ENCODE results near the gene TRPM5. TPM values are rescaled to one million over a fixed set of nuclear protein-coding genes. Genes with fewer than 3 reads are reported as not detected.

Gene TRPM5
- total RNA-seq, 4 donors from 2014 or later = 0.21 TPM; not detected in 3

- no peaks in the 10 kb centered on the region for H3K9me3 ChIP-seq
- no peaks in the 10 kb centered on the region for H3K36me3 ChIP-seq
- H3K4me1 ChIP-seq = no peaks in the 10 kb centered on the region
- no peaks in the 10 kb centered on the region for H3K27me3 ChIP-seq
- TF ChIP-seq CTCF (IDR thresholded peaks at IDR 0.05) (no peak), POLR2A (IDR thresholded peaks at IDR 0.05) (no peak)
- intact Hi-C loops (cut with DNase I; ENCODE audit: low total_unique reads) = no loop called here
- H3K27ac ChIP-seq = no peak overlapping the region
- no peak for DNase-seq
- no peak overlapping the region for H3K4me3 ChIP-seq
Observed at GRCh38 chr11:2451916-2452315, 7.6 kb upstream of the TRPM5 start.

- TF ChIP-seq CTCF (IDR thresholded peaks at IDR 0.05) = no peak
- no peak for TF ChIP-seq POLR2A (IDR thresholded peaks at IDR 0.05)
- Histone ChIP-seq H3K36me3 (no peaks in the 10 kb centered on the region), H3K4me1 (no peaks in the 10 kb centered on the region), H3K27ac (no peak overlapping the region), H3K9me3 (no peaks in the 10 kb centered on the region), H3K4me3 (no peak overlapping the region), H3K27me3 (no peaks in the 10 kb centered on the region)
- DNase-seq = no peak
- intact Hi-C loops (cut with DNase I; ENCODE audit: low total_unique reads) = no loop called here
Observed at GRCh38 chr11:2451336-2451735, 7.0 kb upstream of the TRPM5 start.

- Histone ChIP-seq H3K4me1 (no peaks in the 10 kb centered on the region), H3K4me3 (no peak overlapping the region), H3K27ac (no peak overlapping the region), H3K9me3 (no peaks in the 10 kb centered on the region), H3K27me3 (no peaks in the 10 kb centered on the region), H3K36me3 (no peaks in the 10 kb centered on the region)
- intact Hi-C loops (cut with DNase I; ENCODE audit: low total_unique reads) = no loop called here
- DNase-seq = no peak
- TF ChIP-seq POLR2A (IDR thresholded peaks at IDR 0.05) (no peak), CTCF (IDR thresholded peaks at IDR 0.05) (no peak)
Observed at GRCh38 chr11:2450321-2451041, 6.2 kb upstream of the TRPM5 start.

GRCh38 chr11:2449548-2450320 is 5.4 kb upstream of the TRPM5 start:
- DNase-seq = no peak
- no peak overlapping the region for H3K27ac ChIP-seq
- no peak for TF ChIP-seq CTCF (IDR thresholded peaks at IDR 0.05)
- TF ChIP-seq POLR2A (IDR thresholded peaks at IDR 0.05) = no peak
- no peaks in the 10 kb centered on the region for H3K4me1 ChIP-seq
- H3K27me3 ChIP-seq = no peaks in the 10 kb centered on the region
- H3K36me3 ChIP-seq = no peaks in the 10 kb centered on the region
- no peaks in the 10 kb centered on the region for H3K9me3 ChIP-seq
- intact Hi-C loops (cut with DNase I; ENCODE audit: low total_unique reads) = no loop called here
- no peak overlapping the region for H3K4me3 ChIP-seq

Measured in uterus (tissue), 4 donors.